Choroid plexus epithelial cell (primary cell): ENCODE data around the gene KDM2B.

Experiments used
- DNase-seq: peaks from one replicate; pipeline ENCODE4 v3.0.0-alpha.2; 2010; ENCODE audit warnings: low read depth
- H3K4me3 ChIP-seq: 2 replicates; pipeline ENCODE4 v1.5.1; 2011; ENCODE audit warnings: low read depth, mild to moderate bottlenecking, control low read depth, low read length, moderate library complexity
- CTCF ChIP-seq: conservative IDR thresholded peaks from 2 replicates; pipeline ENCODE4 v1.5.1; 2011; ENCODE audit warnings: low read depth, mild to moderate bottlenecking, control low read depth, inconsistent platforms, low read length, moderate library complexity

Gene KDM2B

GRCh38 chr12:121417847-121418246 lies 163.0 kb downstream of the KDM2B start:
- DNase-seq, result no peak
- no peak for TF ChIP-seq CTCF

DNA sequence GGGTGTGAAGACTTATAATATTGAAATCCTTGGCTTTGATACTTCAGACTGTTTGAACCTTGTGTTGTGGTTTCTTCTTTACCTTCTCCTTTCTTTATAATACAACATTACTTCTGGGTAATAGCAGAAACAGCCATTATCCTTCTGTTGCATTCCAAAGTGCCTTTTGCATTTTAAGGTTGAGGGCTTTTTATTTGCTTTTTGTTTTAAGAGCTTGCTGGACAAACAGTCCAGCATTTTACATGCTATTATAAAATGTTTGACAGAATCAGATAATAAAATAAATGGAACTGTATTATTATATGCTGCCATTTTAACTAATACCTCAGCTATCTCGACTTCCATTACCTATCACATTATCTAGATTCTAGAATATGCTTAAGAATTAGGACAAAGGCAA lies 166.9 kb downstream of the KDM2B start:
- no peak for DNase-seq

More at GRCh38 chr12:121417847-121418246, 163.0 kb downstream of the KDM2B start:
- H3K4me3 ChIP-seq, result no peak overlapping the region

DNA sequence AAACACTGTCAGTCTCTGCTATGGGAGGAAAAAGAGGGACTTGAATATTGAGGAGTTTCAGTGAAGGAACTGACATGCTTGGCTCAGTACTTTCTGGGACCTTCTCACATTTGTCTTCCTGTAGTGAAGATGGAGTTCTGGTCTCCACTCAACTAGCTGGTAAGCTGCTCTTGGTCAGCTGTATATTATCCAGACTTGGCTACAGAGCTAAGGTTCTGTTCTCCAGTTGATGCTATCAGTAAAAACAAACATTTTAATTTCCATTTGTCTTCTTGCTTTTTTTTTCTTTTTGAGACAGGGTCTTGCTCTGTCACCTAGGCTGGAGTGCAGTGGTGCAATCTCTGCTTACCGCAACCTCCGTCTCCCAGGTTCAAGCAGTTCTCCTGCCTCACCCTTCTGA lies 175.6 kb downstream of the KDM2B start:
- no peak for DNase-seq
- no peak for TF ChIP-seq CTCF
- no peak overlapping the region for H3K4me3 ChIP-seq

More for the DNA sequence above, 166.9 kb downstream of the KDM2B start:
- no peak for TF ChIP-seq CTCF
- no peak overlapping the region for H3K4me3 ChIP-seq

- no peak overlapping the region for H3K4me3 ChIP-seq
- TF ChIP-seq CTCF, result no peak
- peak; percentile 50 for DNase-seq
Measured at GRCh38 chr12:121404734-121405133, 176.1 kb downstream of the KDM2B start.

- no peak for TF ChIP-seq CTCF
- no peak for DNase-seq
- no peak overlapping the region for H3K4me3 ChIP-seq
Measured at GRCh38 chr12:121403721-121404120, 177.1 kb downstream of the KDM2B start.

- DNase-seq, result peak; percentile 37
- TF ChIP-seq CTCF, result no peak
- H3K4me3 ChIP-seq, result peak overlapping the region; percentile 90
Measured at GRCh38 chr12:121400332-121401139, 180.3 kb downstream of the KDM2B start.
